Superior temporal gyrus (tissue), 1 donor: Measurements from ENCODE around the gene JADE2.
"Not testable (repeated sequence)": the region's sequence is repeated elsewhere in the genome, so short reads cannot be mapped to it uniquely, and the experiment has no call there.

Experiments
- DNase-seq: peaks from one replicate; pipeline ENCODE4 v3.0.0-alpha.2; 2016; ENCODE audit errors: extremely low spot score

Gene JADE2

DNA sequence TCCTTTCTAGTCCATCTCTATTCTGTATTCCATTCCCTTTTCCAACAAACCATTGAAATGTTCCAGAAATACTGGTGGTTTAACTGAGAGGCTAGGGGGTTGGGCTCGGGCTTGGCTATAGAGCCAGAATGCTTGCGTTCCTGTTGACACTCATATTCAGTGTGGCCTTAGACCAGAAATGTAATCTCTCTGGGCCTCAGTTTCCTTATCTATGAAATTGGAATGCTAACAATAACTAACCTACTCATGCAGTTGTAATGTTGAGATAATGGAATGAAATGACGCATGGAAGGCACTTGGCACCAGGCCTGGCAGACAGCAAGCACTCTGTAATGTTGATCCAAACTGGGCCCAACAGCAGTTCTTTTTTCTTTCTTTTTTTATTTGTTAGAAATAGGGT, 26.8 kb downstream of the JADE2 start:
- DNase-seq = no peak

DNA sequence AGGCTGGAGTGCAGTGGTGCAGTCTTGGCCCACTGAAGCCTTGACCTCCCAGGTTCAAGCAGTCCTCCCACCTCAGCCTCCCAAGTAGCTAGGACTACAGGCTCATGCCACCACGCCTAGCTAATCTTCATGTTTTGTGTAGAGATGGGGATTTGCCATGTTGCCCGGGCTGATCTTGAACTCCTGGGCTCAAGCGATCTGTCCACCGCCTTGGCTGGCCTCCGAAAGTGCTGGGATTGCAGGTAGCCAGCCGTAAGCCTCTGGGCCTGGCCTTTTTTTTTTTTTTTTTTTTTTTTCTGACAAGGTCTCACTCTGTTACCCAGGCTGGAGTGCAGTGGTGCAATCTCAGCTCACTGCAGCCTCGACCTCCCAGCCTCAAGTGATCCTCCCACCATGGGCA, 27.2 kb downstream of the JADE2 start:
- not testable (repeated sequence) for DNase-seq

DNA sequence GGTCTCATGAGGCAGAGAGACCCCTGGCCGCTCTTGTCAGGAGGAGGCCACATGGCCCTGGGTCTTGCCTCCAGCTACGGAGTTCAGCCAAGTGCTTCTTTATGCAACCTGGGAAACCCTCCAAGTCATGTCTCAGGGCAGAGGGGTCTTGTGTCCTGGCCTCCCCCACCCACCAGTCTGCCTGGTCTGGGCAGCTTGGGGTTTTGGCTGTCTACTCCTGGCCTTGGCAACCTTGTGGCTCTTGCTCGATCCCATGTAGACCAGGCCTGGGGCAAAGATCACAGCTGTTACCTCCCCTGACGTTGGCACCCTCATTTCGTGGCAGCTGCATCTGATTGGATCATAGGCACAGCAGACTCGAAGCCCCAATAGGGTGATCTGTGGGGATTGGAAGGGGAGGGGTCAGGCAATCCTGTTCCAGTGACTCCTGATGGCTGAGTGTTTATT, 28.4 kb downstream of the JADE2 start:
- DNase-seq = no peak

DNA sequence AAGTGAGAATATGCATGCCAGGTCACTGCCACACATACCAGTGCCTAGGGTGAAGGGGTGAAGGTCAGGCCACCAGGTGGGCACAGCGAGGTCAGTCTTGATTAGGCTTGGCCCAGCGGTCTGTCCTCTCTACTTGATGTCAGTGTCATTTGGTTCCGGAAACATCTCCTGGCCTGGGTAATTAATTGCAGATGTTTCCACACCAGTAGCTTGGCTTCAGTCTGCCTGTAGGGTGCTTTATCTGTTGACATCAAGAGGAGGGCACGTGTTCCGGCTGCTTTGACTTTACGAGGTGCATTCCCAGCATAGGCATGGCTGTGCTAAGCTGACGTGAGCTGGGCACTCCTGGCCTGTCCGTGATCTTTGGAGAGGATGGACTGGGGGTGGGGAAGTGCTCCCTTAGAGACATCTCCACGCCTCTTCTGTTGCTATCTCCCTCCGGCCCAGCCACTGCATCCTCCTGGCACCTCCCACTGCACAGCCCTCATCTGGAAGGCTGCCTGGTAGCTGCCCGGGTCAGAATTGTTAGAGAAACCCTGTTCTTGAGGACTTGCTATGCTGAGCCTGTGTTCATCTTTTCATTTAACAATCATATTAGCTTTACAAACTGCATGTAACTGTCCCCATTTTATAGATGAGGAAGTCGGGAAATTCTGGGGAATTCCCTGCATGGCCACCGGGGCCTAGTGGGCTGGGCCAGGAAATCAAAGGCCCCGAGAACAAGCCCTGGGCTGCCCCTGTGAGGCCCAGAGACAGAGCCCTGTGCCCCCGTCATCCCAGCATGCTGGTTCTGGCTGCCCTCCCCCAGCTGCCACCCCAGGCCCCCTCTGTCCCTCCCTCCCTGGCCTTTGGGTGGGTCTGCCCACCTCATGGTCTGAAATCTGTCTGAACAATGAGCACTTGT, 29.1 kb downstream of the JADE2 start:
- DNase-seq = peak; percentile 46

DNA sequence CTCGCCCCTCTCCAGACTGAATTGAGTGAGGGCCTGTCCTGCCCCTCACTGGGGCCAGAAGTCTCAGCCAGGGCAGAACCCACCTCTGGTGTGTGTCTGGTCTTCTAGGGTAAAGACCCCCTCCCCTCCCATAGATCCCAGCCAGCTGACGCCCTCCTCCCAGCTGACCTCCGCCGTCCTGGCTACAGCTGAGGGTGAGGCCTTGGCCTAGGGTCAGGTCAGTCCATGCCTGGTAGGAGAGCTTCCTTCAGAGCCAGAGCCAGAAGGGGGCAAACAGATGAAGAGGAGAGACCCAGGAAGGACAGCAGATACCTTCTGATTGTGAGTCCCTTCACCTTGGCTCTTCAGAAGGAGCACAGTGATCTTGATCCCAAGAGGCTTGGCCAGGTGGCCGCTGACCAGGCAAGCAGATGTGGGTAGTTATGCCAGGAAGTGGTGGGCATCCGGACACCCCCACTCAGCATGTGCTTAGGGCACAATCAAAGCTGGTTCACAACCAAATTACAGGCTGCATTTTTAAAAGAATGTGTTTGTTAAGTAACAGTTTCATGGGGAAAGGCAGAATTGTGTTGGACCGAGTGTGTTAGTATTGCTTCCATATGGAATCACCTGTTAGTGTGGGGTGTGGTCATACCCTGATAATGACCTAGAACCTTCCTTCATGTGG, 29.9 kb downstream of the JADE2 start:
- DNase-seq = no peak

DNA sequence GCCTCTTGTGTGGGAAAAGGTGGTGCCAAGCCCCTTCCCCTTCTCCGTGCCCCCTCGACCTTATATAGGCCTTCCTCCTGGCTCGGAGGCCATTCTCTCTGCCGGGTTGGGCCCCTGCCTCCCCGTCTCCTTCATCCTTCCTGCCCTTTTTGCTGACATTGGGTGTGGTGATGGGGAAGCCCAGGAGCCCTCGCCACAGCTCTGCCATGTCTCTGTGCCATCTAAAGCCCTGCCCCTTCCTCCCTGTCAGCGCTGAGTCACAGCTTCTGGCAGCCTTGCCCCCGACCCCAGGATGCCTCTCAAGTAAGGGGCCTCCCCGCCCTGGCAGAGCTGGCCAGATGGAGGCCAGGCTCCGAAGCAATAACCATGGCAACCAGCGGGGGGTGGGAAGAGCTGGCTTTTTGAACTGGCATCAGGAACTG, 30.4 kb downstream of the JADE2 start:
- no peak for DNase-seq

DNA sequence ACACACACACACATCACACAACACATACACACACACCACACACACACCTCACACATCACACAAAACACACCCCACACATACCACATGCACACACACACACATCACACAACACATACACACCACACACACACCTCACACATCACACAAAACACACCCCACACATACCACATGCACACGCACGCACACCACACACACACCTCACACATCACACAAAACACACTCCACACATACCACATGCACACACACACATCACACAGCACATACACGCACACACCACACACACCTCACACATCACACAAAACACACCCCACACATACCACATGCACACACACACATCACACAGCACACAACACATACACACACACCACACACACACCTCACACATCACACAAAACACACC, 31.1 kb downstream of the JADE2 start:
- DNase-seq = not testable (repeated sequence)

DNA sequence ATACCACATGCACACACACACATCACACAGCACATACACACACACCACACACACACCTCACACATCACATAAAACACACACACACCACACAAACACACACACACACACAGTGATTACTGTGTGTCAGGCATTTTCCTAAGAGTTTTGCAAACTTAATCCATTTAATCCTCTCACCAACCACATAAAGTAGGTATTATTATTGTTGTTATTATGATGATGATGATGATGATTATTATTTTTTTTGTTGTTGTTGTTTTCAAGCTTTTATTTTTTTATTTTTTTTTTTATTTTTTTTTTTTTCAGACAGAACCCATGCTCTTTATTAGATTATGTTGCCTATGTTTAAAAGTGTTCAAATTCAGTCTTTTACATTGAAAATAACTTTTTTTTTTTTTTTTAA, 31.5 kb downstream of the JADE2 start:
- DNase-seq = no peak

DNA sequence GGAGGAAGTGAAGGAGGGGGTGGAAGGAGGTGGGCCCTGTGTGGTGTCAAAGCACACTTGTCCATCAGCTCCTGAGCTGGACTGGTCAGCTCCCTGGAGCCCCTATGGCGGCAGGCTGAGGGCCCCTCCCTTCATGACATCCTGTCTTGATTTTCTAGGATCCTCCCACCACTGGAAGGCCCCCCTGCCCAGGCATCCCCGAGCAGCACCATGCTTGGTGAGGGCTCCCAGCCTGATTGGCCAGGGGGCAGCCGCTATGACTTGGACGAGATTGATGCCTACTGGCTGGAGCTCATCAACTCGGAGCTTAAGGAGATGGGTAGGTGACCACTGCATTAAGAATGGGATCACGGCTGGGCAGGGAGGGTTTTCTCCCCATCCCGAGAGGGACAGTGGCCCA, 34.2 kb downstream of the JADE2 start:
- DNase-seq = no peak

DNA sequence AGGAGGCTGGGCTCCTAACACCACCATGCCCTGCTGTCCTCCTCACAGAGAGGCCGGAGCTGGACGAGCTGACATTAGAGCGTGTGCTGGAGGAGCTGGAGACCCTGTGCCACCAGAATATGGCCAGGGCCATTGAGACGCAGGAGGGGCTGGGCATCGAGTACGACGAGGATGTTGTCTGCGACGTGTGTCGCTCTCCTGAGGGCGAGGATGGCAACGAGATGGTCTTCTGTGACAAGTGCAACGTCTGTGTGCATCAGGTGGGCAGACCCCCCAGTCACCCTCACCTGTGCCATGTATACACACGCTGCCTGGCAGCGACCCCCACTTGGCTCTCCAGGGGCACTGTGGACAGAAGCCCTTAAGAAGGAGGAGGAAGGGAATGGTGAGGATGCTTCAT, 35.2 kb downstream of the JADE2 start:
- no peak for DNase-seq

DNA sequence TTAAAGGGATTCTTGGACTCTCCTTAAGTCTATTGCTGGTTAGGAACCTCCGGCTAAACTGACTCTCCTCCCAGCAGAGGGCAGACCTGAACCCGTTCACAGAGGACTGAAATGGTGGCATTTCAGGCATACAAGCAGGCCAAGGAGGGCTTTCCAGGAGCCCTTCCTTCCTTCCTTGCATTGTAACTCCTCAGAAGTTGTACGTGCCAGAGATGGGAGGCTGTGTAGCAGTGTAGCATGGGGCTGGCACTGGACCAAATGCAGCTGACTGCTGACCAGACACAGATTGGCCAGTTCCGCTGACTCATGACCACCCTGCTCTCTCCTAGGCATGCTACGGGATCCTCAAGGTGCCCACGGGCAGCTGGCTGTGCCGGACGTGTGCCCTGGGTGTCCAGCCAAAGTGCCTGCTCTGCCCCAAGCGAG, 36.4 kb downstream of the JADE2 start:
- no peak for DNase-seq

DNA sequence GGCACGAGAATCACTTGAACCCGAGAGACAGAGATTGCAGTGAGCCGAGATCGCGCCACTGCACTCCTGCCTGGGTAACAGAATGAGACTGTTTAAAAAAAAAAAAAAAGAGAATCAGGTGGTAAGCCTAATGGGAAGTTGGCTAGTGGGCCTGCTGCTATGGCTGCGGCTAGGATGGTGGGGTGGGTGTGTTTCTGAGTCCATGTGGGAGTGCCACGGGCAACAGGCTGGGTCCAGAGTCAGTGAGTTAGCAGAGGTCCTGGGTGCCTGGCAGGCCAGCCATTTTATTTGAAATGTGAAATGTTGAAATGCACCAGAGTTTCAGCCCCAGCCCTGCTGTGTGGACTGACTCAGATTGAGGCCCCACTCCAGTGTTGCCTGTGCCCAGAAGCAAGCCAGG, 37.8 kb downstream of the JADE2 start:
- no peak for DNase-seq

DNA sequence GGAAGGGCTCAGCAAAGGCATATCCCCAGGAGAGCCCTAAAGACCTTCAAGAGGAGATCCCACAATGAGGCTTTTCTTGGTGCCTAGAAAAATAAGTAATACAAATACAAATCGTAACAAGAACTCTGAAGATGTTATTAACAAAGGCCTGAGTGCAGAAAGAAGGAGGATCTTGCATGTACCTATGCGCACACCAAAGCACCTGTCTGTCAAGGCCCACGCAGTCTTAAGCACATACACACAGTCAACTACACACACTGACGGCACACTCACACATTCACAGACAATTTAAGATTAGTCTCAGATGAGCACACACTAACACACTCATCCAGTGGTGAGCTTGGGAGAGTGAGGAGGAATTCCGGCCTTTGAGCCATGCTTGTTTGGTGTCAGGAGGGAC, 38.5 kb downstream of the JADE2 start:
- no peak for DNase-seq

DNA sequence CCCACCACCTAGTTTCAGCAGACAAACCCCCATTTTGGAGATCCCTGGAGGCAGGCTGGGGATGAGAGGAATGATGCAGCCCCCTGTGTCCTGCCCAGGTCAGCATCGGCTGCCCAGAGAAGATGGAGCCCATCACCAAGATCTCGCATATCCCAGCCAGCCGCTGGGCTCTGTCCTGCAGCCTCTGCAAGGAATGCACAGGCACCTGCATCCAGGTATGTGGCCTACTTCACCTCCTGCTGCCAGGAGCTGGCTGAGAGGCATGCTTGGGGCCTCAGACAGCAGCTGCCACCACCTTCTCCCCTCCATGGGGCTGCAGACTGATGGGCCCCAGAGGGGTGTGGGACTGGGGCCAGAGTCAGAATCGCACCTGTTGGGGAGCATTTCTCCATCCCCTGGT, 38.9 kb downstream of the JADE2 start:
- no peak for DNase-seq

DNA sequence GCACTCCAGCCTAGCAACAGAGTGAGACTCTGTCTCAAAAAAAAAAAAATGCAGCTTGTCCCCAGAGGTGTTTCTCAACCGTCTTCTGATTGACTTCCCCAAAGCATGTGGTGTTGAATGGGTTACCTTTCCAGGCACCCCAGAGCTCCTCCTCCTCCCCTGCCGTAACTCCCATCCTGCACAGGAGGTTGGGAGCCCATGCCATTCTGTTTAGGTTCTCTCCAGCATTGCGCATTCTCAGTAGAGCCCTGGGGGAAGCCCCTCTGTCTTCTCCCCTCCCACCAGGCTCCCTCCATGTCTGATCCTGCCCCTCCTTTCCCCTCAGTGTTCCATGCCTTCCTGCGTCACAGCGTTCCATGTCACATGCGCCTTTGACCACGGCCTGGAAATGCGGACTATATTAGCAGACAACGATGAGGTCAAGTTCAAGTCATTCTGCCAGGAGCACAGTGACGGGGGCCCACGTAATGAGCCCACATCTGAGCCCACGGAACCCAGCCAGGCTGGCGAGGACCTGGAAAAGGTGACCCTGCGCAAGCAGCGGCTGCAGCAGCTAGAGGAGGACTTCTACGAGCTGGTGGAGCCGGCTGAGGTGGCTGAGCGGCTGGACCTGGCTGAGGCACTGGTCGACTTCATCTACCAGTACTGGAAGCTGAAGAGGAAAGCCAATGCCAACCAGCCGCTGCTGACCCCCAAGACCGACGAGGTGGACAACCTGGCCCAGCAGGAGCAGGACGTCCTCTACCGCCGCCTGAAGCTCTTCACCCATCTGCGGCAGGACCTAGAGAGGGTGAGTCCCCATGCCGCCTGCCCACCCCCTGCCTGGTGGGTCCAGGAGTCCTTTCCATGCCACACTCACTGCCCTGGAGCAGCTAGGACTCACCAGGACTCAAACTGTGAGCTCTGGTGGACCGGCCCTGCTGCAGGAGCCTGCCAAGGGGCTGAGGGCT, 40.6 kb downstream of the JADE2 start:
- no peak for DNase-seq

DNA sequence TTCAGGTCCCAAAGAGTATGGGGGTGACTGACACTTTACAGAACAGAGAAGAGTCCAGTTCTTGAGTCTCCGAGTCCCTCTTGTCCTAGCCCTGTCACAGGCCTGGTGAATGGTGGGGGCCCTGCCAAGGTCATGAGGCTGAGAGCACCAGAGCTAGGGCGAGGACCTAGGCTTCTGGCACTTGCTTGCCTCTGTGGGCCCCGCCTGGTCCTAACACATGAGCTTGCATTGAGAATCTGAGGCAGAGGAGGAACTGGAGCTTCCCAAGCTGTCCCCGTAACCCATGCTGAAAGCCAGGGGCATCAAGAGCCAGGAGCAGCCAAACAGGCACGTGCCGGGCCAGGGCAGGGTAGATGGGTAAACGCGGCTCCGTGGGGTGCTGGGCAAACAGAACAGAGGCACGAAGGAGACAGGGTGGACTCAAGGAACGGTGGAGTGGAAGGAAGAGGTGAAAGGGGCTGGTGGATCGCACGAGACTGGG, 41.3 kb downstream of the JADE2 start:
- DNase-seq = no peak

DNA sequence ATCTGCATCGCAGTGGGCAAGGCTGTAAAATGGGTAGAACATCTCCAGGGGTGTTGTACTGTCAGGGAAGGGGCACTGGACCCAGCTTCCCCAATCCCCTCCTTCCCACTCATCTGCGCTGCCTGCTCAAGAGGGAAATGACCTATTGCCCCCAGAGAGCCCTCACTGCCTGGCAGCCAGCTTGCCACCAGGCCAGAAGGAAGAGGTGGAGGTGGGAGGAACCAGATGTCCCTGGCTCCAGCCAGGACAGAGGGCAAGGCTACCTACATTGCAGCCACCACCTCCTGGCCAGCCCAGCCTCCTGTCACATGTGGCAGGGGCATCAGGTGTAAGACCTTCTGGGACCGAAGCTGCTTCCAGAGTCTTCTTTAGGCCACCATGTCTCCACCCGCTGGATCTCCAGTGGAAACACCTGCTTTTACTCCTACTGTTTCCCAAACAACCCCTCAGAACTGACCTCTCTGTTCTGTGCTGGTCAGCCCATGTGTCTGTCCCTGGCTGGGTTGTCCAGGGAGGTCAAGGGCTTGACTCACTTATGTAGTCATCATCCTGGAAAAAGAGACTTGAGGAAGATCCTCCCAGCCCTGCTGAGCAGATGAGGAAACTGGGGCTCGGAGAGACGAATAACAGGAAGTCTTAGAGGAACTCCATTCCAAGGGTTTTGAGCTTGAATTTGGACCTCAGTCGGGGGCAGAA, 42.3 kb downstream of the JADE2 start:
- no peak for DNase-seq

DNA sequence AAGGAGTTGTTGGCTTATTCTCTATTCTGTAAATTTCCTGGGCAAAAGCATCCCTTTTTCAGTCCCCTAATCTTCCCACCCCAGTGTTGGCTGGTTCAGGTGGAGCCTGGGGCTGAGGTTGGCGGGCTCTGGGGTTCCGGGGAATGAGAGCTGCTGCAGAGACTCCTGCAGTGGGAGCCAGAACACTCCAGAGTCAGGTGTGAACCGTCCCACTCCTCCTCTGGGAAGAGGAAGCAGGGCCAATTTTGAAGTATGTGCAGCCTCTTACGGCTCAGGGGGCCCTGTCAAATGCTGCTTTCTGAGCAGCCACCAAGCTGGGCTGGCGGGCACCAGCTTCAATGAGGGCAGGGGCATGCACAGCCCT, 42.8 kb downstream of the JADE2 start:
- no peak for DNase-seq

DNA sequence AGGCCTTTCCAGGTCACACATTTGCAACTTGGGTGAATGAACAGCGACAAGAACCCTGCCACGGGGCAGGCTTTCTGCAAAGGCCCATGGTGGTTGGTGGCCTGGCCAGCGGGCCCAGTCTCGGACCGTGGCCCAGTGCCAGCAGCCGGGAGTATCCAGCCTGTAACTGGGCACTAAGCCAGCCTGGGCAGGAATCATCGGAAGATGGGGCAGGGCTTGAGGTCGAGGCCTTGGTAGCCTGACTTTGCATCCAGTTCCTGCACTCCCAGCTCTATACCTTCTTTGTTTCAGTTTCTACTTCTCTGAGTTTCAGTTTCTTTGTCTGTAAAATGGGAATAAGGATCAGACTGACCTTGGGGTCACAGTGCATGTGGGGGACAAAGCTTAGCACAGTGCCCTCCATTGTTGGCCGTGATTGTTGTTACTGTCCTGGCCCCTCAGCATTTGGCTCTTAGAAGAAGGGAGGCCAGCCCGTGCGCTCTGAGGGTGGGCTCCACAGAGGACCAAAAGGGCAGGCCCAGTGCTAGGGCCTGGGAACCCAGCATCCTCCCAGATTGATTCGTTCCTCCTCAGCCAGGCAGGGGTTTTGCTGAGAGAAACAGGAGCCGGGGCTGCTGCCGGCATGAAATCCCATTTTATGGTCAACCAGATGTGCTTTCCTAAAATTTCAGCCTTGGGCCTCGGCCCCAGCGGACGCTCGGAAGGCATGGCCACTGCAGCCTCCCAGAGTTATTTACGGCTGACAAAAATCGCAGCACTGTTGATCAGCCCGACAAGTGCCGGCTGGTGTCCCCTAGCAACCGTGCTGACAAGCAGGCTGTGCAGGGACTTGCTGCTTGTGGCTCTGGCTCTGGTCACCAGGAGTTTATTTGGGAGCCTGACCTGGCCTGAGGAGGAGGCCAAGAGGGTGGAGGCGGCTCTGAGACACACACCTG, 43.6 kb downstream of the JADE2 start:
- peak; percentile 77 for DNase-seq

DNA sequence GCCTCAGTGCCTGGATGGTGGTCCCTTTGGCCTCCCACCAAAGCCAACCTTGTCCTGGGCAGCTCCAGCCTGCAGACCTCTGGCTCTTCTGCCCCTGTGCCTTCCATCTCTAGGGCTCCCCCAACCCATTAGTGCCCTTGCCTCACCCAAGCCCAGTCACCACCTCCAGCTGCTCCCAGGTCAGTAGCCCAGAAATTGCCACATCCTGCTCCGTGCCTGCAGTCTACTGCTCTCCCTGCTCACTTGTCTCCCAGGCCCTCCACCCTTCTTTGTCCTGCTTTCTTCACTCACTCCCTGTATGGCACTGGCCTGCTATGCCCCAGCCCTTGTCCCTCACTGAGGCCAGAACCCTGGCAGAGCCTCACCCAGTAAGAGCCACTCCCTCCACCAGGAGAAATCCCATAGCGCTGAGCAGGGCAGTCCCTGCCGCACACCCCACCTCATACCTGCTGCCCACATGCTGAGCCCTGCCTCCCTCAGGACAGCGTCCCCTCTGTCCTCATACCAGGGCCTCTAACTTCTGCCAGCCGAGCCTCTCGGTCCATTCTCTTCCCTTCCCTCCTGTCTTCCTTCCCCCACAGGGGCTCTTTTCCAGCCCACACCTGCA, 44.4 kb downstream of the JADE2 start:
- no peak for DNase-seq
